Measurements from ENCODE around the gene MGP.

MGP gene

GRCh38 chr12:14885718-14886221, at the start of gene MGP:
Gene MGP, minus strand, starts transcription at chr12:14885854. Its CDS starts 63 bp downstream, at chr12:14885791.
- no peak for DNase-seq

GRCh38 chr12:14935031-14935430, 49.4 kb upstream of the MGP start:
- DNase-seq, result no peak

GRCh38 chr12:14934511-14934910, 48.9 kb upstream of the MGP start:
- no peak for DNase-seq

GRCh38 chr12:14931791-14932560, 46.3 kb upstream of the MGP start:
- no peak for DNase-seq

GRCh38 chr12:14931359-14931758, 45.7 kb upstream of the MGP start:
- DNase-seq, result no peak

GRCh38 chr12:14930299-14930698, 44.6 kb upstream of the MGP start:
- DNase-seq, result no peak

GRCh38 chr12:14928931-14929330, 43.3 kb upstream of the MGP start:
- no peak for DNase-seq

- no peak for DNase-seq
Observed at GRCh38 chr12:14927267-14927666, 41.6 kb upstream of the MGP start.

GRCh38 chr12:14924541-14924940, 38.9 kb upstream of the MGP start:
- DNase-seq, result no peak

- DNase-seq, result no peak
Observed at GRCh38 chr12:14923944-14924343, 38.3 kb upstream of the MGP start.

- no peak for DNase-seq
Observed at GRCh38 chr12:14921218-14921617, 35.6 kb upstream of the MGP start.

GRCh38 chr12:14920475-14921126, 34.9 kb upstream of the MGP start:
- no peak for DNase-seq

- DNase-seq, result no peak
Observed at GRCh38 chr12:14919455-14919854, 33.8 kb upstream of the MGP start.

GRCh38 chr12:14915736-14916135, 30.1 kb upstream of the MGP start:
- no peak for DNase-seq

- DNase-seq, result no peak
Observed at GRCh38 chr12:14913381-14913781, 27.7 kb upstream of the MGP start.

GRCh38 chr12:14911131-14911530, 25.5 kb upstream of the MGP start:
- no peak for DNase-seq

- DNase-seq, result no peak
Observed at GRCh38 chr12:14910090-14910915, 24.6 kb upstream of the MGP start.

- DNase-seq, result no peak
Observed at GRCh38 chr12:14907953-14908352, 22.3 kb upstream of the MGP start.

- DNase-seq, result no peak
Observed at GRCh38 chr12:14906114-14906513, 20.5 kb upstream of the MGP start.

GRCh38 chr12:14905269-14906004, 19.8 kb upstream of the MGP start:
- DNase-seq, result no peak

GRCh38 chr12:14904854-14905253, 19.2 kb upstream of the MGP start:
- DNase-seq, result no peak

GRCh38 chr12:14903386-14904098, 17.9 kb upstream of the MGP start:
- no peak for DNase-seq

Measured in activated CD8-positive, alpha-beta memory T cell treated with anti-CD3 and anti-CD28 coated beads for 24 hours (primary cell).